RKO (cell line): ENCODE results near the gene IL17RA.
A peak's percentile ranks its signal among the peaks of the same experiment; 100 is the strongest.
"Not testable (repeated sequence)": the region's sequence is repeated elsewhere in the genome, so short reads cannot be mapped to it uniquely, and the experiment has no call there.

ENCODE experiments used
- DNase-seq: peaks from one replicate; pipeline ENCODE4 v3.0.0-alpha.2; 2016; ENCODE audit warnings: low spot score

Gene IL17RA

GRCh38 chr22:17084554-17085276 lies at the start of gene IL17RA:
IL17RA (plus strand) TSS chr22:17085000; CDS start chr22:17085092, 92 bp downstream.
- peak; percentile 91 for DNase-seq

- no peak for DNase-seq
These were observed 49.6 kb upstream of the IL17RA start for GRCh38 chr22:17035246-17035645.

- DNase-seq, result not testable (repeated sequence)
These were observed 48.6 kb upstream of the IL17RA start for GRCh38 chr22:17035976-17036841.

- DNase-seq, result peak; percentile 49
These were observed 47.7 kb upstream of the IL17RA start for GRCh38 chr22:17036842-17037711.

GRCh38 chr22:17043521-17043920 lies 41.3 kb upstream of the IL17RA start:
- no peak for DNase-seq

- no peak for DNase-seq
These were observed 38.0 kb upstream of the IL17RA start for GRCh38 chr22:17046566-17047348.

GRCh38 chr22:17047656-17048055 lies 37.1 kb upstream of the IL17RA start:
- no peak for DNase-seq

GRCh38 chr22:17056058-17056457 lies 28.7 kb upstream of the IL17RA start:
- DNase-seq, result no peak

- DNase-seq, result no peak
These were observed 28.0 kb upstream of the IL17RA start for GRCh38 chr22:17056807-17057206.

- peak; percentile 78 for DNase-seq
These were observed 26.6 kb upstream of the IL17RA start for GRCh38 chr22:17057959-17058814.

- DNase-seq, result no peak
These were observed 24.7 kb upstream of the IL17RA start for GRCh38 chr22:17060126-17060525.

- DNase-seq, result no peak
These were observed 21.2 kb upstream of the IL17RA start for GRCh38 chr22:17063411-17064106.

- no peak for DNase-seq
These were observed 20.2 kb upstream of the IL17RA start for GRCh38 chr22:17064498-17065100.

GRCh38 chr22:17065433-17065832 lies 19.4 kb upstream of the IL17RA start:
- no peak for DNase-seq

GRCh38 chr22:17072877-17073276 lies 11.9 kb upstream of the IL17RA start:
- no peak for DNase-seq

GRCh38 chr22:17074648-17075002 lies 10.2 kb upstream of the IL17RA start:
- DNase-seq, result peak; percentile 42

- DNase-seq, result no peak
These were observed 7.5 kb upstream of the IL17RA start for GRCh38 chr22:17077255-17077654.

GRCh38 chr22:17079572-17079971 lies 5.2 kb upstream of the IL17RA start:
- no peak for DNase-seq

GRCh38 chr22:17083255-17083654 lies 1.5 kb upstream of the IL17RA start:
- no peak for DNase-seq
